Progenitor cell of endocrine pancreas (in vitro differentiated cells): ENCODE measurements around the gene CCDC200. TPM values are rescaled to one million over a fixed set of nuclear protein-coding genes. Genes with fewer than 3 reads are reported as not detected.

ENCODE experiments used
- DNase-seq: peaks from one replicate; pipeline ENCODE4 v3.0.0; 2021; ENCODE audit warnings: low spot score; ENCODE audit not compliant: unreplicated experiment
- H3K27ac Mint-ChIP-seq: 2 replicates; pipeline ENCODE4 v1.8.0; 2021; ENCODE audit warnings: mild to moderate bottlenecking, moderate library complexity, mixed read lengths
- H3K27me3 Mint-ChIP-seq: 2 replicates; pipeline ENCODE4 v1.8.0; 2021; ENCODE audit warnings: mixed read lengths
- H3K36me3 Mint-ChIP-seq: 2 replicates; pipeline ENCODE4 v1.8.0; 2022; ENCODE audit warnings: mixed read lengths; ENCODE audit not compliant: insufficient read depth
- H3K4me1 Mint-ChIP-seq: 2 replicates; pipeline ENCODE4 v1.8.0; 2021; ENCODE audit warnings: low read depth, mixed read lengths
- H3K4me3 Mint-ChIP-seq: 2 replicates; pipeline ENCODE4 v1.8.0; 2021; ENCODE audit warnings: low read depth, mild to moderate bottlenecking, moderate library complexity, mixed read lengths
- H3K9me3 Mint-ChIP-seq: 2 replicates; pipeline ENCODE4 v1.8.0; 2021; ENCODE audit warnings: low read depth, mixed read lengths
- CTCF ChIP-seq: fragments of 200-600 bp; sonication (generic); IDR thresholded peaks from one replicate; pipeline ENCODE4 v1.5.0; 2021; ENCODE audit warnings: antibody characterized with exemption, mild to moderate bottlenecking; ENCODE audit not compliant: unreplicated experiment
- total RNA-seq: library from RNA; stranded (reverse); gene quantifications from 2 replicates; pipeline ENCODE4 v1.2.1, GENCODE V29; 2021

Gene CCDC200
- total RNA-seq, 1 donor from 2014 or later: not detected

- Mint-ChIP-seq H3K27ac (no peak overlapping the region), H3K27me3 (no peaks in the 10 kb centered on the region), H3K36me3 (peaks cover 2% of the 10 kb centered on the region), H3K4me3 (no peak overlapping the region), H3K9me3 (no peaks in the 10 kb centered on the region), H3K4me1 (peaks cover 8% of the 10 kb centered on the region)
- DNase-seq: no peak
- no peak for TF ChIP-seq CTCF
These were observed 10.8 kb downstream of the CCDC200 start for GRCh38 chr17:43217614-43218087.

GRCh38 chr17:43216762-43217613, 11.4 kb downstream of the CCDC200 start:
- peaks cover 15% of the 10 kb centered on the region for H3K4me1 Mint-ChIP-seq
- H3K36me3 Mint-ChIP-seq: peaks cover 2% of the 10 kb centered on the region
- no peaks in the 10 kb centered on the region for H3K9me3 Mint-ChIP-seq
- H3K27ac Mint-ChIP-seq: no peak overlapping the region
- no peak for DNase-seq
- H3K4me3 Mint-ChIP-seq: no peak overlapping the region
- H3K27me3 Mint-ChIP-seq: no peaks in the 10 kb centered on the region
- no peak for TF ChIP-seq CTCF

DNA sequence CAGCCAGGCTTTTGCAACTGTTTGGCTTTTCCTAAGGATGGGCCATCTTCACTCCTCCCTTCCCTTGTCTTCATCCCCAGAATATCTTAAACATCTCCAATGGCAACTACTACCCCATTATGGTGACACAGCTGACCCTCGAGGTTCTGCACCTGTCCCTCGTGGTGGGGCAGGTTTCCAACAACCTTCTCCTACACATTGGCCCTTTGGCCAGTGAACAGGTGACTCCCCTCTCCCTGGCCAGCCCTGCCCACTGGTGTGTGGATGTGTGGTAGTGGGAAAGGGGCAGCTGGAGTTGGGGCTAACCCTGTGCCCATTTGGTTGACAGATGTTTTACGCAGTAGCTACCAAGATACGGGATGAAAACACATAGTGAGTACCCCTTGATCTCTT, 12.1 kb downstream of the CCDC200 start:
- Mint-ChIP-seq H3K4me3 (no peak overlapping the region), H3K27me3 (no peaks in the 10 kb centered on the region), H3K36me3 (peaks cover 2% of the 10 kb centered on the region), H3K4me1 (peaks cover 17% of the 10 kb centered on the region), H3K9me3 (no peaks in the 10 kb centered on the region), H3K27ac (no peak overlapping the region)
- DNase-seq: no peak
- TF ChIP-seq CTCF: no peak

DNA sequence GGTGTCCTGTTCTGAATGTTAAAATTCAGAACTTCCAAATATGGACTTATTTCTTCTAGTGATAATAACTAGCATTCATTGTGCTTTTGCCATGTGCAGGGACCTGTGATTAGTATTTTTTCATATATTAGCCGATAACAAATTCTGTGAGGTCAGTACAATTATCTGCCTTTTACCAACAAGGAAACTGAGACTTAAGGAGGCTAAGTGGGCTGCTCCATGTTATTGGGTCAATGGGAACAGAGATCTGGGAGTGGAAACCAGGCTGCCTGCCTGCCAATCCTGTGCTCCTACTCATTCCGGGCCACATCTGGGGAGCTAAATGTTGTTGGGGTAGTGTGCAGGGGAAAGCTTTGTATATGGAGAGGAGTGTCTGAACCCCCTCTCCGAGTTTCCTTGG, 13.1 kb downstream of the CCDC200 start:
- no peak for DNase-seq
- Mint-ChIP-seq H3K4me1 (peaks cover 20% of the 10 kb centered on the region), H3K36me3 (peaks cover 2% of the 10 kb centered on the region), H3K27me3 (no peaks in the 10 kb centered on the region), H3K27ac (no peak overlapping the region), H3K9me3 (no peaks in the 10 kb centered on the region), H3K4me3 (no peak overlapping the region)
- TF ChIP-seq CTCF: no peak

GRCh38 chr17:43213545-43213944, 14.9 kb downstream of the CCDC200 start:
- no peak for DNase-seq
- H3K36me3 Mint-ChIP-seq: peaks cover 7% of the 10 kb centered on the region
- H3K9me3 Mint-ChIP-seq: no peaks in the 10 kb centered on the region
- TF ChIP-seq CTCF: no peak
- H3K27me3 Mint-ChIP-seq: no peaks in the 10 kb centered on the region
- H3K27ac Mint-ChIP-seq: no peak overlapping the region
- H3K4me1 Mint-ChIP-seq: peaks cover 20% of the 10 kb centered on the region
- no peak overlapping the region for H3K4me3 Mint-ChIP-seq
